ENCODE measurements around the gene CELF2. TPM values are rescaled to one million over a fixed set of nuclear protein-coding genes. Genes with fewer than 3 reads are reported as not detected.

Gene CELF2
- total RNA-seq, 1 donor from 2014 or later = 14.4 TPM

- DNase-seq (ENCODE audit: extremely low spot score, unreplicated experiment) = no peak
- Mint-ChIP-seq H3K4me3 (no peak overlapping the region), H3K4me1 (ENCODE audit: unreplicated experiment) (peaks cover 15% of the 10 kb centered on the region), H3K9me3 (no peaks in the 10 kb centered on the region), H3K36me3 (no peaks in the 10 kb centered on the region), H3K27me3 (peaks cover 55% of the 10 kb centered on the region), H3K27ac (no peak overlapping the region)
- TF ChIP-seq, protein P1, sequence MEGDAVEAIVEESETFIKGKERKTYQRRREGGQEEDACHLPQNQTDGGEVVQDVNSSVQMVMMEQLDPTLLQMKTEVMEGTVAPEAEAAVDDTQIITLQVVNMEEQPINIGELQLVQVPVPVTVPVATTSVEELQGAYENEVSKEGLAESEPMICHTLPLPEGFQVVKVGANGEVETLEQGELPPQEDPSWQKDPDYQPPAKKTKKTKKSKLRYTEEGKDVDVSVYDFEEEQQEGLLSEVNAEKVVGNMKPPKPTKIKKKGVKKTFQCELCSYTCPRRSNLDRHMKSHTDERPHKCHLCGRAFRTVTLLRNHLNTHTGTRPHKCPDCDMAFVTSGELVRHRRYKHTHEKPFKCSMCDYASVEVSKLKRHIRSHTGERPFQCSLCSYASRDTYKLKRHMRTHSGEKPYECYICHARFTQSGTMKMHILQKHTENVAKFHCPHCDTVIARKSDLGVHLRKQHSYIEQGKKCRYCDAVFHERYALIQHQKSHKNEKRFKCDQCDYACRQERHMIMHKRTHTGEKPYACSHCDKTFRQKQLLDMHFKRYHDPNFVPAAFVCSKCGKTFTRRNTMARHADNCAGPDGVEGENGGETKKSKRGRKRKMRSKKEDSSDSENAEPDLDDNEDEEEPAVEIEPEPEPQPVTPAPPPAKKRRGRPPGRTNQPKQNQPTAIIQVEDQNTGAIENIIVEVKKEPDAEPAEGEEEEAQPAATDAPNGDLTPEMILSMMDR (conservative IDR thresholded peaks at IDR 0.05) = no peak
Observed at GRCh38 chr10:11168423-11169090, 150.9 kb downstream of the CELF2 start.

DNA sequence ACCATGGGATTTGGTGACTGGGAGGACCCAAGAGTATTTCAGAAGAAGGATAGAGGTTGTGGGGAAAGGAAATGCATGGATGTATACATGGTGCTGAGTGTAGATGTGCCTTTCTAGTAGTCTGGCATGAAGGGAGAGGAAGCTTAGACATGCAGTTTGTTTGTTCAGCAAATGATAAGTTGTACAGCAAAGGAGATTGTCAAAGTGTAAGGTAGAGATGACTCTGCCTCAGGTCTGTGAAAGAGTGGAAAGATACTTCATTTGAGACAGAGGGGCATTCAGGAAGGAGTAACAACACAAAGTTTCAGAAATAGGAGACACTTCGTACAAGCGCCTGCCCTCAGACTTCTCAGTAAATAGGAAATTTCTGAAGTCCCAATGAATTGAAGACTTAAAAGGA, 152.3 kb downstream of the CELF2 start:
- H3K4me1 Mint-ChIP-seq (ENCODE audit: unreplicated experiment) = peaks cover 6% of the 10 kb centered on the region
- H3K36me3 Mint-ChIP-seq = no peaks in the 10 kb centered on the region
- no peak overlapping the region for H3K27ac Mint-ChIP-seq
- TF ChIP-seq, protein P1 (conservative IDR thresholded peaks at IDR 0.05) = no peak
- no peak for DNase-seq (ENCODE audit: extremely low spot score, unreplicated experiment)
- no peak overlapping the region for H3K4me3 Mint-ChIP-seq
- peaks cover 50% of the 10 kb centered on the region for H3K27me3 Mint-ChIP-seq
- H3K9me3 Mint-ChIP-seq = no peaks in the 10 kb centered on the region

DNA sequence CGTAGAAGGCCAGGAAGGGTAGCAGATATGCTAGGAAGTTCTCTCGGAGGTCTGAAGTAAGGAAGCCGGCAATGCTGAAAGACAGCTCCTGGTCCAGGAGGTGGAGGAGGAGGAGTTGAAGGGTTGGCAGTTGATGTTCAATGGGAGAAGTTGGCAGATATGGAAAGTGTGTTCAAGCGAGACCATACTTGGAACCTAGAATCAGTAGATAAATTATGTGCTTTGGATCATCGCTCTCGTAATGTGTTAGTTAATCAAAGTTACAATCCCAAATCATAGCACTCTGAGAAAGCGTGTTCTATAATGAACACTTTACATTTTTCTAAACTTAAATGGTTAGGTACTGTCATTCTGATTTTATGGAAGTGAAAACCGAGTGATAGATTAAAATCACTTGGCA, 152.9 kb downstream of the CELF2 start:
- Mint-ChIP-seq H3K4me3 (no peak overlapping the region), H3K4me1 (ENCODE audit: unreplicated experiment) (peaks cover 6% of the 10 kb centered on the region), H3K27ac (no peak overlapping the region), H3K36me3 (no peaks in the 10 kb centered on the region), H3K27me3 (peaks cover 50% of the 10 kb centered on the region), H3K9me3 (no peaks in the 10 kb centered on the region)
- DNase-seq (ENCODE audit: extremely low spot score, unreplicated experiment) = no peak
- TF ChIP-seq, protein P1 (conservative IDR thresholded peaks at IDR 0.05) = no peak

DNA sequence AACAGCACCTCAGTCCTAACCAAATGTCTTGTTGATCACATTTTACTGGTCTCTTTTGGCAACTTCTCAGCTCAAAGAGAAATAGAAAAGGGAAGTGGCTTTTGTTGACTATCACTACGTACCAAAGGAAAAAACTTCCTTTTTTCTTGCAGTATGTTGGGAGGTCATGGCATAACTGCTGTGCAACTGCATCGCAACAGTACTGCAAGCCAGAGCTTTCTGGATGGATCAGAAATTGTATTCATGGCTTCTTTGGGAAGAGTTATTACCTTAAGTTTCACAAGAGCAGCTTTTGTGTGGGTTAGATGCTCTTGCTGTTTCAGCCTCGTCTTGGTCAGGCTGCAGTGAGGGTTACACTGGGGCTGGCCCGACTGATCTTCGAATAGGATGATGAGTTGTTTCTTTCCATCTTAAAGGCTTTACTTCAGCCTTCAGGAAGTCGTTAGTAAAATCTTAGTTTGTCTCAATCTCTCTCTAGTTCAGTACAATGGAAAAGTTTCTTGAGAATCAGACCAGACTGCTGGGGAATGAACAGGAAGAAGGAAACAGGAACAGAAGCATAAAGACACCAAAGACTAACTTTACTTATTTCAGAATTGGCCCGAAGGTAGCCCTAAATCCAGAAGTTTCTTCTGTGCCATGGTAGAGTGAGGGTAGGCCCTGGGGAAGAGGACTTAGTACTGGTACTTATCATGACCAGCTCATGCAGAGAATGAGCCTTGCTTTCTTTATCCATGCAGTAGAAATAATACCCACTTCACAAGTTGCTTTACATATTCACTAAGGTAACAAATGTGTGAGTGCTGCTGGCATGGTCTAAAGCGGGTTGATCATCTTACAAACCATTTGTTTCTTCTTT, 153.6 kb downstream of the CELF2 start:
- DNase-seq (ENCODE audit: extremely low spot score, unreplicated experiment) = no peak
- H3K36me3 Mint-ChIP-seq = no peaks in the 10 kb centered on the region
- no peak overlapping the region for H3K27ac Mint-ChIP-seq
- peaks cover 2% of the 10 kb centered on the region for H3K4me1 Mint-ChIP-seq (ENCODE audit: unreplicated experiment)
- TF ChIP-seq, protein P1 (conservative IDR thresholded peaks at IDR 0.05) = no peak
- H3K9me3 Mint-ChIP-seq = no peaks in the 10 kb centered on the region
- peaks cover 50% of the 10 kb centered on the region for H3K27me3 Mint-ChIP-seq
- no peak overlapping the region for H3K4me3 Mint-ChIP-seq

- H3K9me3 Mint-ChIP-seq = no peaks in the 10 kb centered on the region
- no peak overlapping the region for H3K27ac Mint-ChIP-seq
- peaks cover 35% of the 10 kb centered on the region for H3K27me3 Mint-ChIP-seq
- no peak for DNase-seq (ENCODE audit: extremely low spot score, unreplicated experiment)
- no peaks in the 10 kb centered on the region for H3K36me3 Mint-ChIP-seq
- TF ChIP-seq, protein P1 (conservative IDR thresholded peaks at IDR 0.05) = no peak
- no peak overlapping the region for H3K4me3 Mint-ChIP-seq
- H3K4me1 Mint-ChIP-seq (ENCODE audit: unreplicated experiment) = no peaks in the 10 kb centered on the region
Observed at GRCh38 chr10:11173042-11173441, 155.4 kb downstream of the CELF2 start.

Data from type B pancreatic cell (in vitro differentiated cells).